ENCODE results near the gene PHKA2. TPM values are rescaled to one million over a fixed set of nuclear protein-coding genes. Genes with fewer than 3 reads are reported as not detected.

The PHKA2 gene
- total and polyA plus RNA-seq, 10 of the 15 experiments (the other 5 are each of a cell fraction or from before 2014, with no cell fraction given), result 1.4 to 25.6 (median 15.4) TPM

- no peaks in the 10 kb centered on the region for H3K27me3 ChIP-seq (replicated peaks in 1 of 2; ENCODE audit: control insufficient read depth in 2 of 2, insufficient read depth in 2 of 2, low read length in 1 of 2)
- SMC1A ChIA-PET (ENCODE audit: uncharacterized antibody, unreplicated experiment), result no interaction called here
- H2AFZ ChIP-seq (ENCODE audit: control insufficient read depth, low read depth, low read length), result no peak overlapping the region
- FAIRE-seq, result no peak
- H3K4me2 ChIP-seq (ENCODE audit: control insufficient read depth, insufficient read depth), result no peak overlapping the region
- no peaks in the 10 kb centered on the region for H3K79me2 ChIP-seq (ENCODE audit: control insufficient read depth, insufficient read depth, low read length)
- 42% methylated on average over 4 of the region's 4 CpGs for WGBS (ENCODE audit: insufficient coverage, insufficient replicate concordance, low lambda C conversion rate, missing lambda C conversion rate)
- H4K20me1 ChIP-seq (ENCODE audit: control insufficient read depth, insufficient read depth), result no peaks in the 10 kb centered on the region
- CTCF ChIA-PET, result interaction anchor here (0.9 to 1.5 kb wide), 2 partner anchors 16 to 310 kb away, joined by 3 read pairs; no protein-coding TSS in a partner anchor
- no peaks in the 10 kb centered on the region for H3K36me3 ChIP-seq (ENCODE audit: control insufficient read depth in 2 of 2, insufficient read depth in 2 of 2, low read length in 1 of 2)
- no peaks in the 10 kb centered on the region for H3K9me3 ChIP-seq (replicated peaks; ENCODE audit: control insufficient read depth, insufficient read depth, low read length)
- H3K9ac ChIP-seq (ENCODE audit: control insufficient read depth, insufficient read depth, low read length), result no peak overlapping the region
- H3K4me1 ChIP-seq (ENCODE audit: control insufficient read depth, insufficient read depth, low read length), result no peaks in the 10 kb centered on the region
- intact Hi-C loops (cut with micrococcal nuclease; ENCODE audit: unreplicated experiment) (no loop called here), in situ Hi-C loops (cut with MboI) (loop anchor here (25.0 kb wide), 1 partner anchor 637 kb away; no protein-coding TSS in a partner anchor)
- no peak for DNase-seq (ENCODE audit: low read depth, low spot score)
- RAD21 ChIA-PET (ENCODE audit: unreplicated experiment), result no interaction called here
- no peak overlapping the region for H3K27ac ChIP-seq (ENCODE audit: control insufficient read depth, insufficient read depth)
- no TSS peak for BruUV-seq (replicated peaks)
- no peak for TF ChIP-seq BCLAF1 (IDR thresholded peaks at IDR 0.05)
- TF ChIP-seq, protein P1, sequence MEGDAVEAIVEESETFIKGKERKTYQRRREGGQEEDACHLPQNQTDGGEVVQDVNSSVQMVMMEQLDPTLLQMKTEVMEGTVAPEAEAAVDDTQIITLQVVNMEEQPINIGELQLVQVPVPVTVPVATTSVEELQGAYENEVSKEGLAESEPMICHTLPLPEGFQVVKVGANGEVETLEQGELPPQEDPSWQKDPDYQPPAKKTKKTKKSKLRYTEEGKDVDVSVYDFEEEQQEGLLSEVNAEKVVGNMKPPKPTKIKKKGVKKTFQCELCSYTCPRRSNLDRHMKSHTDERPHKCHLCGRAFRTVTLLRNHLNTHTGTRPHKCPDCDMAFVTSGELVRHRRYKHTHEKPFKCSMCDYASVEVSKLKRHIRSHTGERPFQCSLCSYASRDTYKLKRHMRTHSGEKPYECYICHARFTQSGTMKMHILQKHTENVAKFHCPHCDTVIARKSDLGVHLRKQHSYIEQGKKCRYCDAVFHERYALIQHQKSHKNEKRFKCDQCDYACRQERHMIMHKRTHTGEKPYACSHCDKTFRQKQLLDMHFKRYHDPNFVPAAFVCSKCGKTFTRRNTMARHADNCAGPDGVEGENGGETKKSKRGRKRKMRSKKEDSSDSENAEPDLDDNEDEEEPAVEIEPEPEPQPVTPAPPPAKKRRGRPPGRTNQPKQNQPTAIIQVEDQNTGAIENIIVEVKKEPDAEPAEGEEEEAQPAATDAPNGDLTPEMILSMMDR (IDR thresholded peaks at IDR 0.05 in 2 of 3, conservative IDR thresholded peaks at IDR 0.05 in 1 of 3; ENCODE audit: control insufficient read depth in 2 of 3, extremely low read depth in 1 of 3, insufficient read depth in 1 of 3, low read depth in 3 of 3, low read length in 3 of 3), result no peak
- no peak for TF ChIP-seq POLR2A (IDR thresholded peaks at IDR 0.05; ENCODE audit: low read depth, low read length)
- no peak for TF ChIP-seq MTA2 (IDR thresholded peaks at IDR 0.05; ENCODE audit: low read depth)
- TF ChIP-seq NRF1 (conservative IDR thresholded peaks at IDR 0.05; ENCODE audit: low read depth, low read length), result no peak
- no peak for TF ChIP-seq MAX (IDR thresholded peaks at IDR 0.05; ENCODE audit: low read depth, low read length)
- TF ChIP-seq RUNX3 (IDR thresholded peaks at IDR 0.05; ENCODE audit: low read length), result no peak
- no peak for TF ChIP-seq NBN (IDR thresholded peaks at IDR 0.05)
- TF ChIP-seq RAD21 (IDR thresholded peaks at IDR 0.05; ENCODE audit: insufficient read depth, low read depth, low read length), result no peak
- no peak for TF ChIP-seq HDGF (IDR thresholded peaks at IDR 0.05)
- no peak overlapping the region for H3K4me3 ChIP-seq
- POLR2A ChIA-PET, result interaction anchor here (0.6 kb wide), 1 partner anchor 230 kb away, joined by 3 read pairs; no protein-coding TSS in a partner anchor
- ATAC-seq, result no peak
These were observed 40.5 kb upstream of the PHKA2 start for GRCh38 chrX:19024366-19024765.

Measured in GM12878 (cell line).